Measurements from ENCODE around the gene PTPRK.

Gene PTPRK

GRCh38 chr6:128033156-128033555, 487.2 kb downstream of the PTPRK start:
- DNase-seq (ENCODE audit: low read depth), result no peak
- no peak for TF ChIP-seq CTCF (IDR thresholded peaks at IDR 0.05; ENCODE audit: control insufficient read depth, insufficient read depth, low read depth, low read length, missing control alignments)
- H3K4me3 ChIP-seq (ENCODE audit: control insufficient read depth, low read depth, low read length), result no peak overlapping the region

GRCh38 chr6:128032042-128032441, 488.4 kb downstream of the PTPRK start:
- no peak for DNase-seq (ENCODE audit: low read depth)
- no peak for TF ChIP-seq CTCF (IDR thresholded peaks at IDR 0.05; ENCODE audit: control insufficient read depth, insufficient read depth, low read depth, low read length, missing control alignments)
- H3K4me3 ChIP-seq (ENCODE audit: control insufficient read depth, low read depth, low read length), result no peak overlapping the region

- DNase-seq (ENCODE audit: low read depth), result no peak
- TF ChIP-seq CTCF (IDR thresholded peaks at IDR 0.05; ENCODE audit: control insufficient read depth, insufficient read depth, low read depth, low read length, missing control alignments), result no peak
- no peak overlapping the region for H3K4me3 ChIP-seq (ENCODE audit: control insufficient read depth, low read depth, low read length)
Measured at GRCh38 chr6:128029826-128030225, 490.6 kb downstream of the PTPRK start.

GRCh38 chr6:128028183-128028582, 492.2 kb downstream of the PTPRK start:
- no peak overlapping the region for H3K4me3 ChIP-seq (ENCODE audit: control insufficient read depth, low read depth, low read length)
- no peak for DNase-seq (ENCODE audit: low read depth)
- no peak for TF ChIP-seq CTCF (IDR thresholded peaks at IDR 0.05; ENCODE audit: control insufficient read depth, insufficient read depth, low read depth, low read length, missing control alignments)

GRCh38 chr6:128025478-128025877, 494.9 kb downstream of the PTPRK start:
- no peak overlapping the region for H3K4me3 ChIP-seq (ENCODE audit: control insufficient read depth, low read depth, low read length)
- no peak for DNase-seq (ENCODE audit: low read depth)
- TF ChIP-seq CTCF (IDR thresholded peaks at IDR 0.05; ENCODE audit: control insufficient read depth, insufficient read depth, low read depth, low read length, missing control alignments), result no peak

- H3K4me3 ChIP-seq (ENCODE audit: control insufficient read depth, low read depth, low read length), result no peak overlapping the region
- DNase-seq (ENCODE audit: low read depth), result no peak
- no peak for TF ChIP-seq CTCF (IDR thresholded peaks at IDR 0.05; ENCODE audit: control insufficient read depth, insufficient read depth, low read depth, low read length, missing control alignments)
Measured at GRCh38 chr6:128024969-128025368, 495.4 kb downstream of the PTPRK start.

- TF ChIP-seq CTCF (IDR thresholded peaks at IDR 0.05; ENCODE audit: control insufficient read depth, insufficient read depth, low read depth, low read length, missing control alignments), result no peak
- no peak for DNase-seq (ENCODE audit: low read depth)
- no peak overlapping the region for H3K4me3 ChIP-seq (ENCODE audit: control insufficient read depth, low read depth, low read length)
Measured at GRCh38 chr6:128024046-128024445, 496.4 kb downstream of the PTPRK start.
